Neural cell (in vitro differentiated cells): ENCODE measurements around the gene HOXA4. TPM values are rescaled to one million over a fixed set of nuclear protein-coding genes. Genes with fewer than 3 reads are reported as not detected.

ENCODE experiments used
- H2AFZ ChIP-seq: fragments of 200-600, 300-800 bp; sonication (generic), shearing (Covaris generic); 2 replicates; pipeline ENCODE4 v1.6.0; 2014; ENCODE audit warnings: low read depth, mild to moderate bottlenecking, antibody characterized with exemption, low read length, moderate library complexity
- H3F3A ChIP-seq: fragments of 200-600 bp; shearing (Covaris generic); 2 replicates; pipeline ENCODE4 v1.6.1; 2016; ENCODE audit warnings: mild to moderate bottlenecking, moderate library complexity, mixed read lengths, antibody characterized with exemption, low read length; ENCODE audit not compliant: insufficient read depth, poor library complexity, severe bottlenecking
- H3K27ac ChIP-seq: fragments of 200-600, 300-800 bp; sonication (generic), shearing (Covaris generic); 2 replicates; pipeline ENCODE4 v1.5.1; 2014; ENCODE audit warnings: mild to moderate bottlenecking, low read length, moderate library complexity
- H3K27me3 ChIP-seq: fragments of 300-800, 200-600 bp; sonication (generic), shearing (Covaris generic); 2 replicates; pipeline ENCODE4 v1.6.0; 2014; ENCODE audit warnings: mild to moderate bottlenecking, low read depth, low read length, moderate library complexity; ENCODE audit not compliant: insufficient read depth
- H3K36me3 ChIP-seq: fragments of 300-800, 200-600 bp; sonication (generic), shearing (Covaris generic); 2 replicates; pipeline ENCODE4 v1.5.1; 2014; ENCODE audit warnings: mild to moderate bottlenecking, antibody characterized with exemption, low read length, moderate library complexity; ENCODE audit not compliant: insufficient read depth
- H3K4me2 ChIP-seq: fragments of 300-800, 200-600 bp; sonication (generic), shearing (Covaris generic); 2 replicates; pipeline ENCODE4 v1.6.0; 2014; ENCODE audit warnings: mild to moderate bottlenecking, low read length
- H3K4me3 ChIP-seq: fragments of 300-800, 200-600 bp; sonication (generic), shearing (Covaris generic); 2 replicates; pipeline ENCODE4 v1.5.1; 2014; ENCODE audit warnings: mild to moderate bottlenecking, low read length, moderate library complexity
- H3K79me2 ChIP-seq: fragments of 200-600 bp; shearing (Covaris generic); replicated peaks from 2 replicates; pipeline ENCODE4 v1.6.0; 2014; ENCODE audit warnings: mild to moderate bottlenecking, low read length, moderate library complexity; ENCODE audit not compliant: insufficient read depth
- H3K9ac ChIP-seq: fragments of 300-800, 200-600 bp; sonication (generic), shearing (Covaris generic); 2 replicates; pipeline ENCODE4 v1.6.1; 2016; ENCODE audit warnings: mild to moderate bottlenecking, low read length, mixed read lengths
- H3K9me2 ChIP-seq: fragments of 200-600 bp; shearing (Covaris generic); 2 replicates; pipeline ENCODE4 v1.6.1; 2016; ENCODE audit warnings: mild to moderate bottlenecking, low read length, mixed read lengths; ENCODE audit not compliant: insufficient read depth
- H3K9me3 ChIP-seq: fragments of 200-600, 300-800 bp; sonication (generic), shearing (Covaris generic); 2 replicates; pipeline ENCODE4 v1.6.1; 2016; ENCODE audit warnings: mild to moderate bottlenecking, mixed run types, low read length, moderate library complexity, mixed read lengths
- H4K20me1 ChIP-seq: fragments of 200-600 bp; shearing (Covaris generic); 2 replicates; pipeline ENCODE4 v1.6.1; 2016; ENCODE audit warnings: mild to moderate bottlenecking, mixed run types; ENCODE audit not compliant: insufficient read depth
- EP300 ChIP-seq: fragments of 450-650 bp; conservative IDR thresholded peaks from 2 replicates; pipeline ENCODE4 v1.6.1; 2014; ENCODE audit warnings: antibody characterized with exemption, mild to moderate bottlenecking, moderate library complexity; ENCODE audit not compliant: poor library complexity, severe bottlenecking
- EZH2 ChIP-seq: fragments of 200-600, 300-800 bp; shearing (Covaris generic), sonication (generic); IDR thresholded peaks from 2 replicates; pipeline ENCODE4 v1.6.1; 2014; ENCODE audit warnings: antibody characterized with exemption, low read length, borderline replicate concordance, mild to moderate bottlenecking; ENCODE audit not compliant: insufficient read depth, poor library complexity, severe bottlenecking
- MXI1 ChIP-seq: fragments of 450-650 bp; conservative IDR thresholded peaks from 2 replicates; pipeline ENCODE4 v1.6.1; 2014; ENCODE audit warnings: antibody characterized with exemption, mild to moderate bottlenecking; ENCODE audit not compliant: poor library complexity, severe bottlenecking
- POLR2AphosphoS5 ChIP-seq: IDR thresholded peaks from 2 replicates; pipeline ENCODE4 v1.6.1; 2012
- RAD21 ChIP-seq: fragments of 450-650 bp; conservative IDR thresholded peaks from 2 replicates; pipeline ENCODE4 v1.6.1; 2014; ENCODE audit warnings: antibody characterized with exemption, mild to moderate bottlenecking, moderate library complexity
- SMC3 ChIP-seq: fragments of 450-650 bp; conservative IDR thresholded peaks from 2 replicates; pipeline ENCODE4 v1.6.1; 2014; ENCODE audit warnings: antibody characterized with exemption, mild to moderate bottlenecking, moderate library complexity; ENCODE audit not compliant: poor library complexity
- TAF1 ChIP-seq: IDR thresholded peaks from 2 replicates; pipeline ENCODE4 v1.6.1; 2012; ENCODE audit warnings: low read depth
- polyA plus RNA-seq: library from polyadenylated mRNA; depleted of rRNA; stranded (reverse); fragments of >200 nt; gene quantifications from 2 replicates; pipeline ENCODE4 v1.2.3, GENCODE V29; 2014
- TF ChIP-seq, protein P1 (sequence below): fragments of 450-650 bp; IDR thresholded peaks from 2 replicates; pipeline ENCODE4 v1.5.1; 2014; ENCODE audit warnings: antibody characterized with exemption, mild to moderate bottlenecking, moderate library complexity; ENCODE audit not compliant: poor library complexity, severe bottlenecking
- TF ChIP-seq, protein P2 (sequence below): IDR thresholded peaks from 2 replicates; pipeline ENCODE4 v1.6.1; 2012; ENCODE audit warnings: borderline replicate concordance

The HOXA4 gene
- polyA plus RNA-seq, 1 donor from 2014 or later, result not detected

DNA sequence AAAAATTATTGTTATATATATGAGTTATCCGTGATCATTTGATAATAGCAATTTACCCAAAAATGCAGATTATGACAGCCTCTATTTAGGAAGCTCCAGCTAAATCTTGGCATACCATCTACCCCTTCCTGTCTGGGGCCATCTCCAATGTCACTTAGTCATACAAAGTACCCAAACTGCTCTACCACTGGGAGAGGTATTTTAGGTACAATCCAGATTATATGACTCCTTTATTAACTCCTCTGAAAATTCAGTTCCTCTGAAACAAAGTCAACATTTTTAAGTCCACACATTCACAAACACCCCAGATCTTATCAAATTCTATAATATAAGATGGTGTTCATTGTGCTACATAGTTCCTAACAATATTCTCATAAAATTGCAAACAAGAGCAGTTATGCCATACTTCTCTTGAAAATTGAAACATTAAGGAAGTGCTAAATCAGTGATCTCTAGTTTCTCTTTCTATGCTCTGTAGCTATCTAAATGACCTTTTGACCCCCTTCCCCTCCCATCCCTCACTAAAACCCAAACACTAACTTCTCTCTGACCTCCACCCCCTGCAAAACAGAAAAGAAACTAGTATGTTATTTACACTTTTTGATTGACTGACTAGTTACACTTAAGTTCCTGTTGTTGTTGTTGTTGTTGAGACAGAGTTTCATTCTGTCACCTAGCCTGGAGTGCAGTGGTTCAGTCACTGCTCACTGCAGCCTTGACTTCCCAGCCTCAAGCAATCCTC, 51.2 kb downstream of the HOXA4 start:
- no peaks in the 10 kb centered on the region for H3K79me2 ChIP-seq
- H3K36me3 ChIP-seq, result no peaks in the 10 kb centered on the region
- H2AFZ ChIP-seq, result no peak overlapping the region
- no peaks in the 10 kb centered on the region for H4K20me1 ChIP-seq
- H3K4me2 ChIP-seq, result no peak overlapping the region
- no peak overlapping the region for H3K27ac ChIP-seq
- TF ChIP-seq POLR2AphosphoS5 (no peak), EZH2 (no peak), RAD21 (no peak), EP300 (no peak), MXI1 (no peak), SMC3 (no peak), TAF1 (no peak)
- TF ChIP-seq, protein P1, sequence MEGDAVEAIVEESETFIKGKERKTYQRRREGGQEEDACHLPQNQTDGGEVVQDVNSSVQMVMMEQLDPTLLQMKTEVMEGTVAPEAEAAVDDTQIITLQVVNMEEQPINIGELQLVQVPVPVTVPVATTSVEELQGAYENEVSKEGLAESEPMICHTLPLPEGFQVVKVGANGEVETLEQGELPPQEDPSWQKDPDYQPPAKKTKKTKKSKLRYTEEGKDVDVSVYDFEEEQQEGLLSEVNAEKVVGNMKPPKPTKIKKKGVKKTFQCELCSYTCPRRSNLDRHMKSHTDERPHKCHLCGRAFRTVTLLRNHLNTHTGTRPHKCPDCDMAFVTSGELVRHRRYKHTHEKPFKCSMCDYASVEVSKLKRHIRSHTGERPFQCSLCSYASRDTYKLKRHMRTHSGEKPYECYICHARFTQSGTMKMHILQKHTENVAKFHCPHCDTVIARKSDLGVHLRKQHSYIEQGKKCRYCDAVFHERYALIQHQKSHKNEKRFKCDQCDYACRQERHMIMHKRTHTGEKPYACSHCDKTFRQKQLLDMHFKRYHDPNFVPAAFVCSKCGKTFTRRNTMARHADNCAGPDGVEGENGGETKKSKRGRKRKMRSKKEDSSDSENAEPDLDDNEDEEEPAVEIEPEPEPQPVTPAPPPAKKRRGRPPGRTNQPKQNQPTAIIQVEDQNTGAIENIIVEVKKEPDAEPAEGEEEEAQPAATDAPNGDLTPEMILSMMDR, result no peak
- TF ChIP-seq, protein P2, sequence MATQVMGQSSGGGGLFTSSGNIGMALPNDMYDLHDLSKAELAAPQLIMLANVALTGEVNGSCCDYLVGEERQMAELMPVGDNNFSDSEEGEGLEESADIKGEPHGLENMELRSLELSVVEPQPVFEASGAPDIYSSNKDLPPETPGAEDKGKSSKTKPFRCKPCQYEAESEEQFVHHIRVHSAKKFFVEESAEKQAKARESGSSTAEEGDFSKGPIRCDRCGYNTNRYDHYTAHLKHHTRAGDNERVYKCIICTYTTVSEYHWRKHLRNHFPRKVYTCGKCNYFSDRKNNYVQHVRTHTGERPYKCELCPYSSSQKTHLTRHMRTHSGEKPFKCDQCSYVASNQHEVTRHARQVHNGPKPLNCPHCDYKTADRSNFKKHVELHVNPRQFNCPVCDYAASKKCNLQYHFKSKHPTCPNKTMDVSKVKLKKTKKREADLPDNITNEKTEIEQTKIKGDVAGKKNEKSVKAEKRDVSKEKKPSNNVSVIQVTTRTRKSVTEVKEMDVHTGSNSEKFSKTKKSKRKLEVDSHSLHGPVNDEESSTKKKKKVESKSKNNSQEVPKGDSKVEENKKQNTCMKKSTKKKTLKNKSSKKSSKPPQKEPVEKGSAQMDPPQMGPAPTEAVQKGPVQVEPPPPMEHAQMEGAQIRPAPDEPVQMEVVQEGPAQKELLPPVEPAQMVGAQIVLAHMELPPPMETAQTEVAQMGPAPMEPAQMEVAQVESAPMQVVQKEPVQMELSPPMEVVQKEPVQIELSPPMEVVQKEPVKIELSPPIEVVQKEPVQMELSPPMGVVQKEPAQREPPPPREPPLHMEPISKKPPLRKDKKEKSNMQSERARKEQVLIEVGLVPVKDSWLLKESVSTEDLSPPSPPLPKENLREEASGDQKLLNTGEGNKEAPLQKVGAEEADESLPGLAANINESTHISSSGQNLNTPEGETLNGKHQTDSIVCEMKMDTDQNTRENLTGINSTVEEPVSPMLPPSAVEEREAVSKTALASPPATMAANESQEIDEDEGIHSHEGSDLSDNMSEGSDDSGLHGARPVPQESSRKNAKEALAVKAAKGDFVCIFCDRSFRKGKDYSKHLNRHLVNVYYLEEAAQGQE, result no peak
- H3K4me3 ChIP-seq, result no peak overlapping the region
- H3K27me3 ChIP-seq, result peaks cover 4% of the 10 kb centered on the region
- peaks cover 2% of the 10 kb centered on the region for H3K9me3 ChIP-seq
- H3F3A ChIP-seq, result no peaks in the 10 kb centered on the region
- no peaks in the 10 kb centered on the region for H3K9me2 ChIP-seq
- H3K9ac ChIP-seq, result no peak overlapping the region

DNA sequence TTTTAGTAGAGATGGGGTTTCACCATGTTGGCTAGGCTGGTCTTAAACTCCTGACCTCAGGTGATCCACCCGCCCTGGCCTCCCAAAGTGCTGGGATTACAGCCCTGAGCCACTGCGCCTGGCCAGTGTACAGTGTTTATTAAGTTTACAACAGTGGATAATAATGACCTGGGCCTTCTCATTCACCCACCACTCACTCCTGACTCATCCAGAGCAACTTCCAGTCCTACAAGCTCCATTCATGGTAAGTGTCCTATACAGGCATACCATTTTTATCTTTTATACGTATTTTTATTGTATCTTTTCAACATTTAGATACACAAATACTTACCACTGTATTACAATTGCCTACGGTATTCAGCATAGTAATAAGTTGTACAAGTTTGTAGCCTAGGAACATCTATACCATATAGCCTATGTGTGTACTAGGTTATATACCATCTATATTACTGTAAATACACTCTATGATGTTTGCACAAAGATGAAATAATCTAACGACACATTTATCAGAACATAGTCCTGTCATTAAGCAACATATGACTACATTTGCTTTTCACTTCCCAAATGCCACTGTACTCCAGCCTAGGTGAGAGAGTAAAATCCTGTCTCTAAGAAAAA, 51.8 kb downstream of the HOXA4 start:
- Histone ChIP-seq H3F3A (no peaks in the 10 kb centered on the region), H3K4me3 (no peak overlapping the region), H3K9me3 (peaks cover 2% of the 10 kb centered on the region), H3K9me2 (no peaks in the 10 kb centered on the region), H3K27ac (no peak overlapping the region), H3K4me2 (no peak overlapping the region), H3K9ac (no peak overlapping the region), H3K79me2 (no peaks in the 10 kb centered on the region), H4K20me1 (no peaks in the 10 kb centered on the region), H3K36me3 (no peaks in the 10 kb centered on the region), H3K27me3 (peaks cover 3% of the 10 kb centered on the region), H2AFZ (no peak overlapping the region)
- TF ChIP-seq, protein P1, result no peak
- TF ChIP-seq MXI1 (no peak), RAD21 (no peak), EP300 (no peak), SMC3 (no peak), POLR2AphosphoS5 (no peak), EZH2 (no peak), TAF1 (no peak)
- TF ChIP-seq, protein P2, result no peak
